ENCODE data around the gene TPCN2.

The TPCN2 gene

GRCh38 chr11:69116671-69117070 lies 67.9 kb downstream of the TPCN2 start:
- no peak for TF ChIP-seq CTCF (IDR thresholded peaks at IDR 0.05; ENCODE audit: borderline replicate concordance, insufficient read depth, low read depth, low read length)
- H3K4me3 ChIP-seq (ENCODE audit: low read depth, low read length) = no peak overlapping the region

GRCh38 chr11:69119190-69119589 lies 70.5 kb downstream of the TPCN2 start:
- no peak for TF ChIP-seq CTCF (IDR thresholded peaks at IDR 0.05; ENCODE audit: borderline replicate concordance, insufficient read depth, low read depth, low read length)

GRCh38 chr11:69120096-69120875 lies 71.6 kb downstream of the TPCN2 start:
- H3K4me3 ChIP-seq (ENCODE audit: low read depth, low read length) = no peak overlapping the region
- TF ChIP-seq CTCF (IDR thresholded peaks at IDR 0.05; ENCODE audit: borderline replicate concordance, insufficient read depth, low read depth, low read length) = no peak

More at GRCh38 chr11:69119190-69119589, 70.5 kb downstream of the TPCN2 start:
- H3K4me3 ChIP-seq (ENCODE audit: low read depth, low read length) = no peak overlapping the region

GRCh38 chr11:69121021-69121420 lies 72.3 kb downstream of the TPCN2 start:
- no peak overlapping the region for H3K4me3 ChIP-seq (ENCODE audit: low read depth, low read length)
- no peak for TF ChIP-seq CTCF (IDR thresholded peaks at IDR 0.05; ENCODE audit: borderline replicate concordance, insufficient read depth, low read depth, low read length)

- no peak for TF ChIP-seq CTCF (IDR thresholded peaks at IDR 0.05; ENCODE audit: borderline replicate concordance, insufficient read depth, low read depth, low read length)
Measured at GRCh38 chr11:69121621-69122325, 73.0 kb downstream of the TPCN2 start.

GRCh38 chr11:69122326-69122629 lies 73.5 kb downstream of the TPCN2 start:
- no peak overlapping the region for H3K4me3 ChIP-seq (ENCODE audit: low read depth, low read length)
- no peak for TF ChIP-seq CTCF (IDR thresholded peaks at IDR 0.05; ENCODE audit: borderline replicate concordance, insufficient read depth, low read depth, low read length)

More at GRCh38 chr11:69121621-69122325, 73.0 kb downstream of the TPCN2 start:
- H3K4me3 ChIP-seq (ENCODE audit: low read depth, low read length) = no peak overlapping the region

All from GM12875 (cell line).